GM23248 (cell line): ENCODE data around the gene SLC5A8.

Experiments
- EZH2 ChIP-seq: fragments of 200-600 bp; sonication (generic); IDR thresholded peaks from 2 replicates; pipeline ENCODE4 v1.6.1; 2018; ENCODE audit warnings: antibody characterized with exemption, mild to moderate bottlenecking; ENCODE audit not compliant: insufficient read depth, poor library complexity, severe bottlenecking
- EZH2phosphoT487 ChIP-seq: fragments of 200-600 bp; sonication (generic); IDR thresholded peaks from 2 replicates; pipeline ENCODE4 v1.6.1; 2018; ENCODE audit warnings: antibody characterized with exemption, moderate library complexity, mild to moderate bottlenecking, low read depth; ENCODE audit not compliant: insufficient read depth

GRCh38 chr12:101216810-101217209 is 6.8 kb upstream of the SLC5A8 start:
- no peak for TF ChIP-seq EZH2
- TF ChIP-seq EZH2phosphoT487: no peak
